PC-9 (cell line): ENCODE results near the gene PEAK3. TPM values are rescaled to one million over a fixed set of nuclear protein-coding genes. Genes with fewer than 3 reads are reported as not detected.

Experiments used
- BruUV-seq: library from RNA; stranded (reverse); fragments of 400-500 nt; replicated peaks from 2 replicates; lab custom pipeline; 2021; lab: Mats Ljungman, UMichigan
- CTCF ChIA-PET: fragments of 300-600 bp; sonication (Branson Sonifier 250); formaldehyde crosslinking; loops from one replicate; lab custom pipeline; 2022; ENCODE audit warnings: antibody characterized with exemption; lab: Charles Lee
- POLR2A ChIA-PET: fragments of 300-600 bp; sonication (Branson Sonifier 250); formaldehyde crosslinking; loops from one replicate; lab custom pipeline; 2022; ENCODE audit warnings: antibody characterized with exemption; ENCODE audit not compliant: unreplicated experiment; lab: Charles Lee
- DNase-seq, 2 experiments: peaks; one replicate each; pipeline versions ENCODE4 v3.0.0 to v3.0.0-alpha.2; 2015 to 2022; ENCODE audit warnings: mixed read lengths in 1 of 2
- H2AFZ ChIP-seq: fragments of 200-600 bp; sonication (generic); 2 replicates; pipeline ENCODE4 v1.8.1; 2017; ENCODE audit warnings: antibody characterized with exemption
- H3F3A ChIP-seq: fragments of 200-600 bp; sonication (generic); 2 replicates; pipeline ENCODE4 v1.8.1; 2017; ENCODE audit warnings: antibody characterized with exemption, mild to moderate bottlenecking, low read depth; ENCODE audit not compliant: insufficient read depth
- H3K27ac ChIP-seq: fragments of 200-600 bp; sonication (generic); 2 replicates; pipeline ENCODE4 v1.6.1; 2016; ENCODE audit warnings: mixed run types
- H3K27me3 ChIP-seq: fragments of 200-600 bp; sonication (generic); 2 replicates; pipeline ENCODE4 v1.6.1; 2016; ENCODE audit warnings: low read depth, mixed run types; ENCODE audit not compliant: insufficient read depth
- H3K36me3 ChIP-seq: fragments of 200-600 bp; sonication (generic); 2 replicates; pipeline ENCODE4 v1.6.1; 2016; ENCODE audit warnings: low read depth, mixed run types
- H3K4me1 ChIP-seq: fragments of 200-600 bp; sonication (generic); replicated peaks from 2 replicates; pipeline ENCODE4 v1.6.1; 2016; ENCODE audit warnings: mixed run types; ENCODE audit not compliant: insufficient read depth
- H3K4me2 ChIP-seq: fragments of 200-600 bp; sonication (generic); 2 replicates; pipeline ENCODE4 v1.6.1; 2017; ENCODE audit warnings: mixed run types
- H3K4me3 ChIP-seq: fragments of 200-600 bp; sonication (generic); 2 replicates; pipeline ENCODE4 v1.6.1; 2016; ENCODE audit warnings: mixed run types
- H3K79me2 ChIP-seq: fragments of 200-600 bp; sonication (generic); 2 replicates; pipeline ENCODE4 v1.6.1; 2017; ENCODE audit warnings: low read depth, mixed run types
- H3K9me2 ChIP-seq: fragments of 200-600 bp; sonication (generic); 2 replicates; pipeline ENCODE4 v1.8.1; 2017; ENCODE audit warnings: mild to moderate bottlenecking; ENCODE audit not compliant: insufficient read depth
- H3K9me3 ChIP-seq: fragments of 200-600 bp; sonication (generic); 2 replicates; pipeline ENCODE4 v1.8.1; 2016; ENCODE audit warnings: low read depth; ENCODE audit not compliant: insufficient read depth
- H4K20me1 ChIP-seq: fragments of 200-600 bp; sonication (generic); 2 replicates; pipeline ENCODE4 v1.8.1; 2017; ENCODE audit not compliant: insufficient read depth
- CTCF ChIP-seq: fragments of 200-600 bp; sonication (generic); conservative IDR thresholded peaks from 2 replicates; pipeline ENCODE4 v1.6.1; 2017; ENCODE audit warnings: mixed run types, antibody characterized with exemption, mild to moderate bottlenecking, moderate library complexity
- EZH2 ChIP-seq: fragments of 200-600 bp; sonication (generic); IDR thresholded peaks from 2 replicates; pipeline ENCODE4 v1.8.0; 2017; ENCODE audit warnings: antibody characterized with exemption, low read depth
- intact Hi-C: fragments of 100-400 bp; cut with micrococcal nuclease; formaldehyde crosslinking; loops from one replicate; pipeline ENCODE4 v1.10.0; 2022; ENCODE audit not compliant: unreplicated experiment
- total RNA-seq: library from RNA; stranded (reverse); gene quantifications from 2 replicates; pipeline ENCODE4 v1.2.3, GENCODE V29; 2021

Gene PEAK3
- total RNA-seq, 1 experiment from 2014 or later = not detected

- DNase-seq = no peak
- H3K4me1 ChIP-seq = no peaks in the 10 kb centered on the region
- H3K27ac ChIP-seq = no peak overlapping the region
- no peaks in the 10 kb centered on the region for H3K79me2 ChIP-seq
- BruUV-seq = no TSS peak
- ChIA-PET CTCF (interaction anchor here (0.7 kb wide), 1 partner anchor 396 kb away, joined by 10 read pairs; no protein-coding TSS in a partner anchor), POLR2A (no interaction called here)
- H3K4me3 ChIP-seq = no peak overlapping the region
- H3K27me3 ChIP-seq = no peaks in the 10 kb centered on the region
- no peaks in the 10 kb centered on the region for H3F3A ChIP-seq
- intact Hi-C loops = no loop called here
- no peaks in the 10 kb centered on the region for H3K36me3 ChIP-seq
- H3K4me2 ChIP-seq = no peak overlapping the region
- H3K9me2 ChIP-seq = no peaks in the 10 kb centered on the region
- H2AFZ ChIP-seq = no peak overlapping the region
- TF ChIP-seq EZH2 (no peak), CTCF (no peak)
- H3K9me3 ChIP-seq = no peaks in the 10 kb centered on the region
- H4K20me1 ChIP-seq = no peaks in the 10 kb centered on the region
Measured at GRCh38 chr19:2294687-2295335, 12.8 kb upstream of the PEAK3 start.

- TF ChIP-seq EZH2 = no peak
- no peak for TF ChIP-seq CTCF
- Histone ChIP-seq H3F3A (no peaks in the 10 kb centered on the region), H3K4me2 (no peak overlapping the region), H3K4me1 (no peaks in the 10 kb centered on the region), H3K4me3 (no peak overlapping the region), H3K79me2 (no peaks in the 10 kb centered on the region), H4K20me1 (no peaks in the 10 kb centered on the region), H3K9me2 (no peaks in the 10 kb centered on the region), H3K9me3 (no peaks in the 10 kb centered on the region), H3K36me3 (no peaks in the 10 kb centered on the region), H2AFZ (no peak overlapping the region), H3K27me3 (no peaks in the 10 kb centered on the region), H3K27ac (no peak overlapping the region)
- no peak for DNase-seq
- POLR2A ChIA-PET = no interaction called here
- intact Hi-C loops = no loop called here
- CTCF ChIA-PET = no interaction called here
- BruUV-seq = no TSS peak
Measured at GRCh38 chr19:2291185-2291751, 9.3 kb upstream of the PEAK3 start.

GRCh38 chr19:2290441-2291184 lies 8.6 kb upstream of the PEAK3 start:
- H3K79me2 ChIP-seq = no peaks in the 10 kb centered on the region
- H3K27ac ChIP-seq = no peak overlapping the region
- H3K9me3 ChIP-seq = no peaks in the 10 kb centered on the region
- no peaks in the 10 kb centered on the region for H4K20me1 ChIP-seq
- ChIA-PET POLR2A (no interaction called here), CTCF (no interaction called here)
- TF ChIP-seq EZH2 (no peak), CTCF (no peak)
- no peaks in the 10 kb centered on the region for H3F3A ChIP-seq
- H3K9me2 ChIP-seq = no peaks in the 10 kb centered on the region
- no peaks in the 10 kb centered on the region for H3K4me1 ChIP-seq
- BruUV-seq = no TSS peak
- no peak overlapping the region for H3K4me3 ChIP-seq
- H3K36me3 ChIP-seq = no peaks in the 10 kb centered on the region
- no peaks in the 10 kb centered on the region for H3K27me3 ChIP-seq
- H2AFZ ChIP-seq = no peak overlapping the region
- no peak overlapping the region for H3K4me2 ChIP-seq
- intact Hi-C loops = no loop called here
- no peak for DNase-seq
